ENCODE results near the gene MTG2. TPM values are rescaled to one million over a fixed set of nuclear protein-coding genes. Genes with fewer than 3 reads are reported as not detected.

Gene MTG2
- total and polyA plus RNA-seq, 8 donors, result 13.6 to 77.9 (median 21.4) TPM

GRCh38 chr20:62143081-62143956 lies 39.5 kb upstream of the MTG2 start, which contains the start of the genes PSMA7 and SS18L1:
PSMA7 (minus strand) TSS chr20:62143394; CDS start chr20:62143303, 91 bp downstream.
SS18L1 (plus strand) TSS chr20:62143769; CDS start chr20:62143821, 52 bp downstream.
- Histone ChIP-seq H3K9me3 (no peaks in the 10 kb centered on the region), H3K27me3 (no peaks in the 10 kb centered on the region), H3K4me3 (peak within 1 kb of the TSS; percentile 89 to 98 (median 92)), H3K4me1 (peaks cover 30 to 66% (median 45%) of the 10 kb centered on the region in 4 donors), H3K27ac (peak within 1 kb of the TSS; percentile 90 to 100 (median 99)), H3K36me3 (peaks cover 20 to 25% (median 24%) of the 10 kb centered on the region in 4 donors)
- peak; percentile 89 to 97 for DNase-seq
- intact Hi-C loops (cut with DNase I; ENCODE audit: low total_unique reads), result no loop called here
- 0 to 1% (median 0%) methylated on average over 14 to 148 of the region's 148 CpGs for WGBS, 5 donors
- TF ChIP-seq POLR2A (IDR thresholded peaks at IDR 0.05) (peak in 1 of 4 donors; percentile 9), CTCF (IDR thresholded peaks at IDR 0.05) (no peak), EP300 (IDR thresholded peaks at IDR 0.05) (no peak), POLR2AphosphoS5 (IDR thresholded peaks at IDR 0.05) (peak; percentile 80 to 97 (median 96))

GRCh38 chr20:62143957-62144825 lies 38.6 kb upstream of the MTG2 start:
- peak; percentile 57 to 87 for DNase-seq
- Histone ChIP-seq H3K9me3 (no peaks in the 10 kb centered on the region), H3K4me3 (peak overlapping the region; percentile 89 to 98 (median 92)), H3K4me1 (peaks cover 30 to 73% (median 49%) of the 10 kb centered on the region in 4 donors), H3K27ac (peak overlapping the region; percentile 90 to 100 (median 99)), H3K36me3 (peaks cover 12 to 16% (median 15%) of the 10 kb centered on the region in 4 donors), H3K27me3 (no peaks in the 10 kb centered on the region)
- intact Hi-C loops (cut with DNase I; ENCODE audit: low total_unique reads), result no loop called here
- WGBS, 5 donors, result 0 to 1% (median 1%) methylated on average over 37 to 104 of the region's 104 CpGs
- TF ChIP-seq CTCF (IDR thresholded peaks at IDR 0.05) (no peak), EP300 (IDR thresholded peaks at IDR 0.05) (no peak), POLR2A (IDR thresholded peaks at IDR 0.05) (no peak), POLR2AphosphoS5 (IDR thresholded peaks at IDR 0.05) (peak; percentile 35 to 58 (median 50))

- Histone ChIP-seq H3K4me3 (no peak overlapping the region), H3K27me3 (no peaks in the 10 kb centered on the region), H3K4me1 (peaks cover 25 to 70% (median 49%) of the 10 kb centered on the region in 4 donors), H3K9me3 (no peaks in the 10 kb centered on the region), H3K27ac (no peak overlapping the region), H3K36me3 (peaks cover 0 to 1% (median under 1%) of the 10 kb centered on the region in 4 donors)
- DNase-seq, result no peak
- intact Hi-C loops (cut with DNase I; ENCODE audit: low total_unique reads), result no loop called here
- 92 to 96% (median 94%) methylated on average over 7 of the region's 7 CpGs for WGBS, 5 donors
- TF ChIP-seq EP300 (IDR thresholded peaks at IDR 0.05), result no peak
- no peak for TF ChIP-seq POLR2AphosphoS5 (IDR thresholded peaks at IDR 0.05)
- TF ChIP-seq POLR2A (IDR thresholded peaks at IDR 0.05), result no peak
- TF ChIP-seq CTCF (IDR thresholded peaks at IDR 0.05), result no peak
Measured at GRCh38 chr20:62145688-62146018, 37.2 kb upstream of the MTG2 start.
